B cell (primary cell): ENCODE results near the gene CCDC187. TPM values are rescaled to one million over a fixed set of nuclear protein-coding genes. Genes with fewer than 3 reads are reported as not detected.

ENCODE experiments used
- ATAC-seq: fragments of 200-7000 bp; cut with Tn5 transposase; one replicate; pipeline ENCODE4 v1.10.0; 2021; ENCODE audit warnings: low read depth, mild to moderate bottlenecking, moderate number of reproducible peaks, moderate library complexity
- CTCF ChIA-PET: fragments of 350-600 bp; sonication (Branson Sonifier 250); formaldehyde crosslinking; loops from one replicate; lab custom pipeline; 2021; ENCODE audit warnings: antibody characterized with exemption, inconsistent platforms; lab: Charles Lee
- POLR2A ChIA-PET: fragments of 350-600 bp; sonication (Branson Sonifier 250); formaldehyde crosslinking; loops from one replicate; lab custom pipeline; 2021; ENCODE audit warnings: antibody characterized with exemption; lab: Charles Lee
- DNase-seq: peaks from one replicate; pipeline ENCODE4 v3.0.0; 2013
- H2AFZ ChIP-seq: 2 replicates; pipeline ENCODE4 v1.6.1; 2012; ENCODE audit warnings: mild to moderate bottlenecking, low read depth, low read length; ENCODE audit not compliant: insufficient read depth, poor library complexity, severe bottlenecking
- H3K27ac ChIP-seq, 2 donors: 1 replicate in 1 of 2; 2 replicates in 1 of 2; pipeline ENCODE4 v1.5.1; 2012 to 2013; ENCODE audit warnings: low read length in 2 of 2, mild to moderate bottlenecking in 2 of 2, moderate library complexity in 1 of 2
- H3K27me3 ChIP-seq, 4 experiments: fragments of 200-600 bp in 1 of 4; sonication (generic) in 1 of 4; replicated peaks in 1 of 4; 1 replicate in 2 of 4; 2 replicates in 2 of 4; pipeline versions ENCODE4 v1.6.1 to v1.7.0; 2013 to 2016; ENCODE audit warnings: low read length in 3 of 4, mild to moderate bottlenecking in 2 of 4, mixed read lengths in 1 of 4, moderate library complexity in 1 of 4; ENCODE audit not compliant: insufficient read depth in 4 of 4, control insufficient read depth in 3 of 4; ENCODE audit errors: control extremely low read depth in 1 of 4
- H3K36me3 ChIP-seq, 2 experiments: replicated peaks in 1 of 2; 1 replicate in 1 of 2; 2 replicates in 1 of 2; pipeline versions ENCODE4 v1.6.1 to v1.7.1; 2013; ENCODE audit warnings: low read length in 1 of 2; ENCODE audit not compliant: insufficient read depth in 2 of 2, control insufficient read depth in 1 of 2; ENCODE audit errors: control extremely low read depth in 1 of 2, extremely low read depth in 1 of 2
- H3K4me1 ChIP-seq, 2 donors: fragments of 200-600 bp in 1 of 2; sonication (generic) in 1 of 2; 1 replicate in 1 of 2; 2 replicates in 1 of 2; pipeline versions ENCODE4 v1.5.1 to v1.6.1; 2013 to 2017; ENCODE audit warnings: low read length in 2 of 2; ENCODE audit not compliant: control insufficient read depth in 2 of 2, insufficient read depth in 2 of 2
- H3K4me2 ChIP-seq: replicated peaks from 2 replicates; pipeline ENCODE3; 2012; ENCODE audit warnings: mild to moderate bottlenecking, low read depth, low read length; ENCODE audit not compliant: poor library complexity, severe bottlenecking
- H3K4me3 ChIP-seq, 5 experiments: fragments of 200-600 bp in 1 of 5; sonication (generic) in 1 of 5; 1 replicate in 3 of 5; 2 replicates in 2 of 5; pipeline versions ENCODE4 v1.5.1 to v1.7.0; 2011 to 2016; ENCODE audit warnings: low read length in 4 of 5, mild to moderate bottlenecking in 4 of 5, low read depth in 2 of 5, control low read depth in 1 of 5, moderate library complexity in 1 of 5; ENCODE audit not compliant: insufficient read depth in 1 of 5; ENCODE audit errors: control extremely low read depth in 1 of 5, extremely low read depth in 1 of 5
- H3K79me2 ChIP-seq: fragments of 200-600 bp; sonication (generic); one replicate; pipeline ENCODE4 v1.6.0; 2016; ENCODE audit warnings: low read length; ENCODE audit not compliant: control insufficient read depth, insufficient read depth
- H3K9ac ChIP-seq: fragments of 200-600 bp; sonication (generic); 2 replicates; pipeline ENCODE4 v1.6.1; 2017; ENCODE audit warnings: mild to moderate bottlenecking, low read length, moderate library complexity
- H3K9me3 ChIP-seq, 3 donors: one replicate each; pipeline versions ENCODE4 v1.6.1 to v1.7.1; 2013; ENCODE audit warnings: low read length in 2 of 3; ENCODE audit not compliant: control insufficient read depth in 2 of 3, insufficient read depth in 1 of 3; ENCODE audit errors: control extremely low read depth in 1 of 3
- H4K20me1 ChIP-seq: 2 replicates; pipeline ENCODE4 v1.6.0; 2012; ENCODE audit warnings: mild to moderate bottlenecking, low read length; ENCODE audit not compliant: insufficient read depth, control insufficient read depth, poor library complexity, severe bottlenecking
- H3K27ac Mint-ChIP-seq: one replicate; pipeline ENCODE4 v1.8.0; 2021; ENCODE audit warnings: mixed read lengths
- H3K27me3 Mint-ChIP-seq: one replicate; pipeline ENCODE4 v1.8.0; 2021; ENCODE audit warnings: mixed read lengths
- H3K4me1 Mint-ChIP-seq: one replicate; pipeline ENCODE4 v1.8.0; 2021; ENCODE audit warnings: mixed read lengths
- H3K4me3 Mint-ChIP-seq: one replicate; pipeline ENCODE4 v1.8.0; 2021; ENCODE audit warnings: mixed read lengths
- H3K9me3 Mint-ChIP-seq: one replicate; pipeline ENCODE4 v1.8.0; 2022; ENCODE audit warnings: mixed read lengths; ENCODE audit not compliant: insufficient read depth
- EZH2 ChIP-seq: IDR thresholded peaks from 2 replicates; pipeline ENCODE4 v1.6.1; 2012; ENCODE audit warnings: borderline replicate concordance, low read depth, mild to moderate bottlenecking, moderate library complexity, low read length; ENCODE audit not compliant: insufficient read depth, poor library complexity, severe bottlenecking
- WGBS: methylation state at CpG from one replicate; pipeline ENCODE4 v1.1.5; 2013; ENCODE audit warnings: missing lambda C conversion rate; ENCODE audit not compliant: insufficient coverage; 5-methylcytosine and 5-hydroxymethylcytosine counted together
- intact Hi-C: fragments of 100-400 bp; cut with micrococcal nuclease; formaldehyde crosslinking; loops from one replicate; pipeline ENCODE4 v1.10.0; 2022
- polyA plus RNA-seq: library from polyadenylated mRNA; depleted of rRNA; stranded (reverse); fragments of >200 nt; gene quantifications from 2 replicates; pipeline ENCODE4 v1.2.3, GENCODE V29; 2012
- total RNA-seq, 2 donors: library from RNA; stranded (reverse); fragments of 120-200 nt in 1 of 2; gene quantifications; 1 replicate in 1 of 2; 2 replicates in 1 of 2; pipeline versions ENCODE4 v1.2.3 to v1.2.4, GENCODE V29; 2013 to 2022
- TF ChIP-seq, protein P1 (sequence below): fragments of 200-600 bp; IDR thresholded peaks from one replicate; pipeline ENCODE4 v1.8.0; 2022; ENCODE audit warnings: antibody characterized with exemption, mild to moderate bottlenecking

The CCDC187 gene
- total and polyA plus RNA-seq, 2 donors (not counting 1 experiment from before 2014, with no cell fraction given), result 1.5 to 7.6 TPM

DNA sequence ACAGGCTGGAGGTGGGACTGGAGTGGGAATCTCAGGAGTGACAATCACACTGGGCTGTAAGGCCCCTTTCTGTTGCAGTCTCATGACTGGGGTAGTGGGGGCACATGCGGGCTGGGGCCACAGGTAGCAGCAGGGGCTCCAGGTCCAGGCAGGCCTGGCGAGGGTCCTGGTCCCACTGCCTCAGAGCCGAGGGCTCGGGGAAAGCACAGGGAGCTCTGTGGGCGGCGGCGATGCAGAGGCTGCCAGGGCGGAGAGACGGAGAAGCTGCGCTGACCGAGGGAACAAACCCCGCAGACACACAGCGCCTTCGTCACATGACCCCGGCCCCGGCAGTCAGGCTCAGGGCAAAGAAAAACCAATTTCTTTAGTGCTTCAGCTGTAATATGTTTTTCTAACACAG, 93.6 kb downstream of the CCDC187 start:
- CTCF ChIA-PET, result interaction anchor here (0.8 to 1.3 kb wide), 2 partner anchors 13 to 40 kb away, joined by 3 to 4 read pairs; no protein-coding TSS in a partner anchor
- ATAC-seq, result no peak
- no peak for TF ChIP-seq EZH2
- TF ChIP-seq, protein P1, sequence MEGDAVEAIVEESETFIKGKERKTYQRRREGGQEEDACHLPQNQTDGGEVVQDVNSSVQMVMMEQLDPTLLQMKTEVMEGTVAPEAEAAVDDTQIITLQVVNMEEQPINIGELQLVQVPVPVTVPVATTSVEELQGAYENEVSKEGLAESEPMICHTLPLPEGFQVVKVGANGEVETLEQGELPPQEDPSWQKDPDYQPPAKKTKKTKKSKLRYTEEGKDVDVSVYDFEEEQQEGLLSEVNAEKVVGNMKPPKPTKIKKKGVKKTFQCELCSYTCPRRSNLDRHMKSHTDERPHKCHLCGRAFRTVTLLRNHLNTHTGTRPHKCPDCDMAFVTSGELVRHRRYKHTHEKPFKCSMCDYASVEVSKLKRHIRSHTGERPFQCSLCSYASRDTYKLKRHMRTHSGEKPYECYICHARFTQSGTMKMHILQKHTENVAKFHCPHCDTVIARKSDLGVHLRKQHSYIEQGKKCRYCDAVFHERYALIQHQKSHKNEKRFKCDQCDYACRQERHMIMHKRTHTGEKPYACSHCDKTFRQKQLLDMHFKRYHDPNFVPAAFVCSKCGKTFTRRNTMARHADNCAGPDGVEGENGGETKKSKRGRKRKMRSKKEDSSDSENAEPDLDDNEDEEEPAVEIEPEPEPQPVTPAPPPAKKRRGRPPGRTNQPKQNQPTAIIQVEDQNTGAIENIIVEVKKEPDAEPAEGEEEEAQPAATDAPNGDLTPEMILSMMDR, result no peak
- H4K20me1 ChIP-seq, result peaks cover 95% of the 10 kb centered on the region
- Mint-ChIP-seq H3K4me3 (no peak overlapping the region), H3K27ac (no peak overlapping the region), H3K27me3 (peaks cover 3% of the 10 kb centered on the region), H3K9me3 (no peaks in the 10 kb centered on the region), H3K4me1 (peaks cover 25% of the 10 kb centered on the region)
- POLR2A ChIA-PET, result no interaction called here
- H3K27ac ChIP-seq, result no peak overlapping the region
- H2AFZ ChIP-seq, result no peak overlapping the region
- H3K4me2 ChIP-seq, result no peak overlapping the region
- peaks cover 16% of the 10 kb centered on the region for H3K79me2 ChIP-seq
- H3K4me1 ChIP-seq, result peaks cover 0 to 2% of the 10 kb centered on the region in 2 donors
- intact Hi-C loops, result no loop called here
- H3K27me3 ChIP-seq, result peaks cover 0 to 4% (median under 1%) of the 10 kb centered on the region in 4 experiments
- H3K4me3 ChIP-seq, result no peak overlapping the region
- H3K36me3 ChIP-seq, result peaks cover 2 to 77% of the 10 kb centered on the region in 2 experiments
- no peak for DNase-seq
- H3K9ac ChIP-seq, result no peak overlapping the region
- peaks cover 0 to 7% (median 0%) of the 10 kb centered on the region in 3 donors for H3K9me3 ChIP-seq
- 97% methylated on average over 14 of the region's 16 CpGs for WGBS

DNA sequence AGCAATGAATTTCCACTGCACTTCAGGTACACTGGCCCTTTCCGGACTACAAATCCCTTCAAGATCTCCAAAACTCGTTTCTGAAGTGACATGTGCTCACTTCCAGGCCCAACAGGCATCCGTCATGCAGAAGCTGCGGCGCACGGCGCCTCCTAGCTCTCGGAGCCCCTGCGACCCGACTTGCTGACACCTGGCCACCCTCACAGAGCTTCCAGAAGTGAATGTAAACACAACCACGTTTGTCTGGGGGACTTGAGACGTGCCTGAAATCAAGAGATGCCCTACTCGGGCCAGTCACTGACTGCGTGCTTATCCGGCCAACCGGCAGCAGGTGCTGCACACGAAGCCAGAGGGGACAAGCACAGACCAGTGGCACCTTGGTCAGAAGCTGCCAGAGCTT, 94.1 kb downstream of the CCDC187 start:
- TF ChIP-seq, protein P1, result no peak
- TF ChIP-seq EZH2, result no peak
- peaks cover 0 to 6% (median 2%) of the 10 kb centered on the region in 4 experiments for H3K27me3 ChIP-seq
- peaks cover 94% of the 10 kb centered on the region for H4K20me1 ChIP-seq
- POLR2A ChIA-PET, result no interaction called here
- no peak for ATAC-seq
- no peak overlapping the region for H3K27ac ChIP-seq
- WGBS, result 93% methylated on average over 17 of the region's 17 CpGs
- H3K27me3 Mint-ChIP-seq, result peaks cover 3% of the 10 kb centered on the region
- peaks cover 11% of the 10 kb centered on the region for H3K79me2 ChIP-seq
- peaks cover 2 to 72% of the 10 kb centered on the region in 2 experiments for H3K36me3 ChIP-seq
- no peak overlapping the region for H3K9ac ChIP-seq
- no peak overlapping the region for H2AFZ ChIP-seq
- intact Hi-C loops, result no loop called here
- CTCF ChIA-PET, result interaction anchor here (1.3 kb wide), 1 partner anchor 39 kb away, joined by 4 read pairs; no protein-coding TSS in a partner anchor
- no peak overlapping the region for H3K4me2 ChIP-seq
- H3K9me3 ChIP-seq, result peaks cover 0 to 8% (median 0%) of the 10 kb centered on the region in 3 donors
- no peak for DNase-seq
- no peaks in the 10 kb centered on the region for H3K9me3 Mint-ChIP-seq
- H3K4me3 ChIP-seq, result no peak overlapping the region
- peaks cover 0 to 4% of the 10 kb centered on the region in 2 donors for H3K4me1 ChIP-seq
- no peak overlapping the region for H3K27ac Mint-ChIP-seq
- H3K4me1 Mint-ChIP-seq, result peaks cover 23% of the 10 kb centered on the region
- H3K4me3 Mint-ChIP-seq, result no peak overlapping the region
